HEK293 (cell line): Measurements from ENCODE around the gene PLXNA3.

ENCODE experiments used
- CTCF ChIA-PET: fragments of 350-600 bp; formaldehyde crosslinking; extraction: SDS; loops from one replicate; lab custom pipeline; 2021; ENCODE audit warnings: antibody characterized with exemption; lab: Yijun Ruan, JAX
- POLR2A ChIA-PET: fragments of 300-600 bp; formaldehyde crosslinking; extraction: SDS; loops from one replicate; lab custom pipeline; 2020; ENCODE audit warnings: antibody characterized with exemption, inconsistent platforms; lab: Yijun Ruan, JAX
- H3K27ac ChIP-seq: fragments of 200-500 bp; sonication (Bioruptor generic); 2 replicates; pipeline ENCODE4 v1.5.1; 2014; ENCODE audit warnings: low read depth, low read length, control low read depth, inconsistent platforms; ENCODE audit errors: extremely low read depth
- H3K36me3 ChIP-seq, 2 experiments: fragments of 200-500 bp in 1 of 2; sonication (Bioruptor generic) in 1 of 2; 1 replicate in 1 of 2; 2 replicates in 1 of 2; pipeline ENCODE4 v1.5.1; 2014 to 2017; ENCODE audit warnings: inconsistent platforms in 2 of 2, low read length in 2 of 2; ENCODE audit not compliant: control insufficient read depth in 2 of 2, insufficient read depth in 1 of 2
- H3K4me1 ChIP-seq: fragments of 200-500 bp; sonication (Bioruptor generic); 2 replicates; pipeline ENCODE4 v1.5.1; 2014; ENCODE audit warnings: mild to moderate bottlenecking, low read length, inconsistent platforms; ENCODE audit not compliant: control insufficient read depth, insufficient read depth
- H3K4me3 ChIP-seq: 2 replicates; pipeline ENCODE4 v1.5.1; 2011; ENCODE audit warnings: low read depth, mild to moderate bottlenecking, control low read depth, low read length, moderate library complexity
- H3K9me3 ChIP-seq: fragments of 200-500 bp; sonication (Bioruptor generic); 2 replicates; pipeline ENCODE4 v1.5.1; 2014; ENCODE audit warnings: low read depth, low read length, inconsistent platforms; ENCODE audit not compliant: control insufficient read depth, insufficient read depth
- EGR2 ChIP-seq: fragments of 450-650 bp; formaldehyde crosslinking; IDR thresholded peaks from 2 replicates; pipeline ENCODE4 v1.5.1; 2016; ENCODE audit warnings: low read depth, missing biosample characterization, missing genetic modification characterization
- GFI1B ChIP-seq: fragments of 450-650 bp; formaldehyde crosslinking; IDR thresholded peaks from 2 replicates; pipeline ENCODE4 v1.5.1; 2016; ENCODE audit warnings: missing biosample characterization, missing genetic modification characterization
- HOXD13 ChIP-seq: sonication (generic); formaldehyde crosslinking; IDR thresholded peaks from 2 replicates; pipeline ENCODE4 v1.8.0; 2022; ENCODE audit warnings: missing genetic modification reagents, borderline replicate concordance
- PRDM4 ChIP-seq: fragments of 450-650 bp; formaldehyde crosslinking; IDR thresholded peaks from 2 replicates; pipeline ENCODE4 v1.5.1; 2017; ENCODE audit warnings: missing biosample characterization, missing genetic modification characterization
- SP2 ChIP-seq: fragments of 450-650 bp; formaldehyde crosslinking; IDR thresholded peaks from 2 replicates; pipeline ENCODE4 v1.5.1; 2016; ENCODE audit warnings: missing biosample characterization, missing genetic modification characterization
- SP7 ChIP-seq: fragments of 450-650 bp; formaldehyde crosslinking; IDR thresholded peaks from 2 replicates; pipeline ENCODE4 v1.5.1; 2016; ENCODE audit warnings: missing biosample characterization, missing genetic modification characterization
- ZBTB1 ChIP-seq: fragments of 450-650 bp; formaldehyde crosslinking; IDR thresholded peaks from 2 replicates; pipeline ENCODE4 v1.5.1; 2016; ENCODE audit warnings: missing biosample characterization, missing genetic modification characterization
- ZBTB48 ChIP-seq: fragments of 450-650 bp; formaldehyde crosslinking; IDR thresholded peaks from 2 replicates; pipeline ENCODE4 v1.5.1; 2016; ENCODE audit warnings: missing biosample characterization, missing genetic modification characterization
- ZBTB6 ChIP-seq: fragments of 450-650 bp; formaldehyde crosslinking; IDR thresholded peaks from 2 replicates; pipeline ENCODE4 v1.5.1; 2017; ENCODE audit warnings: missing biosample characterization, missing genetic modification characterization
- ZFP3 ChIP-seq: fragments of 450-650 bp; formaldehyde crosslinking; IDR thresholded peaks from 2 replicates; pipeline ENCODE4 v1.5.1; 2016; ENCODE audit warnings: low read depth, missing biosample characterization, missing genetic modification characterization
- ZFP37 ChIP-seq: fragments of 450-650 bp; formaldehyde crosslinking; IDR thresholded peaks from 2 replicates; pipeline ENCODE4 v1.5.1; 2016; ENCODE audit warnings: missing biosample characterization, missing genetic modification characterization
- ZNF146 ChIP-seq: fragments of 450-650 bp; formaldehyde crosslinking; IDR thresholded peaks from 2 replicates; pipeline ENCODE4 v1.5.1; 2016; ENCODE audit warnings: missing biosample characterization, missing genetic modification characterization
- ZNF211 ChIP-seq: fragments of 450-650 bp; formaldehyde crosslinking; IDR thresholded peaks from 2 replicates; pipeline ENCODE4 v1.5.1; 2016; ENCODE audit warnings: low read depth, missing biosample characterization, missing genetic modification characterization
- ZNF266 ChIP-seq: fragments of 450-650 bp; formaldehyde crosslinking; IDR thresholded peaks from 2 replicates; pipeline ENCODE4 v1.5.1; 2016; ENCODE audit warnings: missing biosample characterization, missing genetic modification characterization, low read depth
- ZNF311 ChIP-seq: fragments of 450-650 bp; formaldehyde crosslinking; IDR thresholded peaks from 2 replicates; pipeline ENCODE4 v1.5.1; 2017; ENCODE audit warnings: missing biosample characterization, missing genetic modification characterization, borderline replicate concordance
- ZNF341 ChIP-seq: fragments of 450-650 bp; formaldehyde crosslinking; IDR thresholded peaks from 2 replicates; pipeline ENCODE4; 2016; ENCODE audit warnings: low read depth, missing biosample characterization, missing genetic modification characterization
- ZNF394 ChIP-seq: fragments of 450-650 bp; formaldehyde crosslinking; IDR thresholded peaks from 2 replicates; pipeline ENCODE4 v1.5.1; 2016; ENCODE audit warnings: missing biosample characterization, missing genetic modification characterization, mild to moderate bottlenecking, moderate library complexity, borderline replicate concordance
- ZNF423 ChIP-seq: fragments of 450-650 bp; formaldehyde crosslinking; IDR thresholded peaks from 2 replicates; pipeline ENCODE4 v1.5.1; 2016; ENCODE audit warnings: missing biosample characterization, missing genetic modification characterization
- ZNF529 ChIP-seq: fragments of 450-650 bp; formaldehyde crosslinking; IDR thresholded peaks from 2 replicates; pipeline ENCODE4 v1.5.1; 2017; ENCODE audit warnings: missing genetic modification characterization, missing biosample characterization; ENCODE audit not compliant: insufficient replicate concordance
- ZNF549 ChIP-seq: fragments of 450-650 bp; IDR thresholded peaks from 2 replicates; pipeline ENCODE4 v1.5.1; 2018; ENCODE audit warnings: missing biosample characterization, missing genetic modification characterization, mild to moderate bottlenecking, inconsistent platforms, moderate library complexity
- ZNF610 ChIP-seq: fragments of 450-650 bp; formaldehyde crosslinking; IDR thresholded peaks from 2 replicates; pipeline ENCODE4 v1.5.1; 2016; ENCODE audit warnings: missing biosample characterization, missing genetic modification characterization, borderline replicate concordance
- ZNF621 ChIP-seq: fragments of 450-650 bp; formaldehyde crosslinking; IDR thresholded peaks from 2 replicates; pipeline ENCODE4 v1.5.1; 2017; ENCODE audit warnings: missing biosample characterization, missing genetic modification characterization
- ZNF670 ChIP-seq: fragments of 450-650 bp; formaldehyde crosslinking; IDR thresholded peaks from 2 replicates; pipeline ENCODE4 v1.5.1; 2016; ENCODE audit warnings: missing biosample characterization, missing genetic modification characterization, low read depth

PLXNA3 gene

GRCh38 chrX:154428176-154429171 is 29.6 kb upstream of the PLXNA3 start, which contains the start of gene ATP6AP1 (continued):
- TF ChIP-seq GFI1B (tag by site-specific recombination) (no peak), EGR2 (tag by site-specific recombination) (peak; percentile 56), HOXD13 (CRISPR knock-in tag) (0 out of 2 replicates have a peak, but pooled peaks have one; percentile 17), PRDM4 (tag by site-specific recombination) (no peak), ZNF610 (tag by site-specific recombination) (no peak), ZBTB48 (tag by site-specific recombination) (no peak), ZBTB1 (tag by site-specific recombination) (no peak), ZNF549 (tag by site-specific recombination) (no peak), ZNF394 (no peak), ZNF621 (tag by site-specific recombination) (no peak), SP7 (tag by site-specific recombination) (peak; percentile 41), ZNF311 (tag by site-specific recombination) (no peak), ZNF423 (no peak), ZNF670 (tag by site-specific recombination) (no peak), ZBTB6 (tag by site-specific recombination) (peak; percentile 86; the same call in 1 of the 2 replicates), ZNF211 (tag by site-specific recombination) (no peak)

GRCh38 chrX:154429711-154430110 is 28.4 kb upstream of the PLXNA3 start:
- ChIA-PET POLR2A (interaction anchor here (0.8 to 2.1 kb wide), 3 partner anchors 18 to 27 kb away, joined by 3 to 7 read pairs (median 3); no protein-coding TSS in a partner anchor), CTCF (interaction anchor here (0.6 to 1.1 kb wide), 2 partner anchors 14 to 97 kb away, joined by 4 read pairs; no protein-coding TSS in a partner anchor)
- Histone ChIP-seq H3K9me3 (no peaks in the 10 kb centered on the region), H3K27ac (no peak overlapping the region), H3K4me1 (no peaks in the 10 kb centered on the region), H3K36me3 (peaks cover 0 to 38% of the 10 kb centered on the region in 2 experiments; a peak in 1 of 3 replicates), H3K4me3 (peak overlapping the region; percentile 10)
- no peak for TF ChIP-seq ZNF529 (tag by site-specific recombination)
- no peak for TF ChIP-seq ZNF146
- TF ChIP-seq, all 188 proteins: peak for 0

GRCh38 chrX:154430479-154430878 is 27.6 kb upstream of the PLXNA3 start:
- no peak overlapping the region for H3K4me3 ChIP-seq
- ChIA-PET CTCF (interaction anchor here (0.6 kb wide), 1 partner anchor 15 kb away, joined by 4 read pairs; no protein-coding TSS in a partner anchor), POLR2A (no interaction called here)
- no peak overlapping the region for H3K27ac ChIP-seq
- no peaks in the 10 kb centered on the region for H3K4me1 ChIP-seq
- no peak for TF ChIP-seq ZFP37 (tag by site-specific recombination)
- TF ChIP-seq SP2 = no peak
- peak; percentile 38 for TF ChIP-seq ZNF341 (tag by site-specific recombination)
- no peak for TF ChIP-seq ZFP3 (tag by site-specific recombination)
- TF ChIP-seq ZNF266 (tag by site-specific recombination) = no peak
- no peaks in the 10 kb centered on the region for H3K9me3 ChIP-seq
- peaks cover 0 to 46% of the 10 kb centered on the region in 2 experiments; a peak in 1 of 3 replicates for H3K36me3 ChIP-seq
